Skeletal muscle satellite cell (primary cell): ENCODE results near the gene MMEL1.
A peak's percentile ranks its signal among the peaks of the same experiment; 100 is the strongest.

Experiments used
- H3K27me3 ChIP-seq: 2 replicates; pipeline ENCODE4 v1.7.0; 2013; ENCODE audit warnings: low read length; ENCODE audit not compliant: control insufficient read depth, insufficient read depth
- H3K36me3 ChIP-seq: 2 replicates; pipeline ENCODE4 v1.7.0; 2013; ENCODE audit warnings: mild to moderate bottlenecking, control low read depth, low read length; ENCODE audit not compliant: insufficient read depth
- H3K4me1 ChIP-seq: 2 replicates; pipeline ENCODE4 v1.7.0; 2013; ENCODE audit warnings: low read length; ENCODE audit not compliant: control insufficient read depth, insufficient read depth
- H3K4me2 ChIP-seq: 2 replicates; pipeline ENCODE4 v1.7.0; 2013; ENCODE audit warnings: mild to moderate bottlenecking, low read length
- H3K4me3 ChIP-seq: 2 replicates; pipeline ENCODE4 v1.7.0; 2013; ENCODE audit warnings: low read length
- H3K9ac ChIP-seq: 2 replicates; pipeline ENCODE4 v1.7.0; 2013; ENCODE audit warnings: mild to moderate bottlenecking, low read depth, low read length, moderate library complexity
- H3K9me3 ChIP-seq: replicated peaks from 2 replicates; pipeline ENCODE4 v1.7.0; 2013; ENCODE audit warnings: mild to moderate bottlenecking, control low read depth, low read length

MMEL1 gene

DNA sequence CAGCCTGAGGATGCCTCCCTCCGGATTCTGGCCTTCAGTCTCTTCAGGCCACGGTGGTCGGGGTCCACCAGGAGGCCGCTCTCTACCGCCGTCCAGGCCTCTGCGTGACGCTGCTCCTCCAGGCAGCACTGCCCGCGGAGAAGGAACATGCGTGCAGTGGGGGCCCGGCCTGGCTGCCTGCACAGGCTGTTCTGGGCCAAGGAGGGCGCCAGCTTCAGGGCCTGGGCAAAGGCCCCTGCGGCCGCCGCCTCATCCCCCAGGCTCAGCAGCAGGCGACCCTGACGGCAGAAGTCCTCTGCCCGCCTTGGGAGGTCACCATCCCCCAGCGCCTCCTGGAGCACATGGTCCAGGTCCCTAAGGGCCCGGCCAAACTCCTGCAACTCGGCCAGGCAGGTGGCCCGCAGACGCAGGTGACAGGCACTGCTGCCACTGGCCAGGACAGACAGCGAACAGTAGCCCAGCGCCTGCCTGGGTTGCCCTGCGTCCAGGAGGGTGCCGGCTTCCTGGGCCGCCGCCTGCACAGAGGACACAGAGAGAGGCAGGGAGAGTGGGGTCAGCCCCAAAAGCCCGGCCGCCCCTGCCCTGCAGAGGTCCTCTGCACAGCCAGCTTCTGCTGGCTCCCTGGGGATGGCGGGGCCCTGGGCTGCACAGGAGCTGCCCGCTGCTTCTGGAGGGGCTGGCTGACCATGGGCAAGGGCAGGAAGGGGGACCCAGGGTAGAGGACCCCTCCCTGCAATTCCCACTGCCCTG, 8.7 kb upstream of the MMEL1 start:
- Histone ChIP-seq H3K4me1 (peaks cover 12% of the 10 kb centered on the region), H3K36me3 (no peaks in the 10 kb centered on the region), H3K9ac (peak overlapping the region; percentile 98), H3K4me3 (peak overlapping the region; percentile 99), H3K9me3 (no peaks in the 10 kb centered on the region), H3K4me2 (peak overlapping the region; percentile 100), H3K27me3 (no peaks in the 10 kb centered on the region)

- H3K4me3 ChIP-seq: no peak overlapping the region
- peaks cover 12% of the 10 kb centered on the region for H3K4me1 ChIP-seq
- H3K36me3 ChIP-seq: no peaks in the 10 kb centered on the region
- H3K27me3 ChIP-seq: no peaks in the 10 kb centered on the region
- no peaks in the 10 kb centered on the region for H3K9me3 ChIP-seq
- no peak overlapping the region for H3K4me2 ChIP-seq
- H3K9ac ChIP-seq: no peak overlapping the region
Measured at GRCh38 chr1:2640626-2641025, 7.8 kb upstream of the MMEL1 start.

DNA sequence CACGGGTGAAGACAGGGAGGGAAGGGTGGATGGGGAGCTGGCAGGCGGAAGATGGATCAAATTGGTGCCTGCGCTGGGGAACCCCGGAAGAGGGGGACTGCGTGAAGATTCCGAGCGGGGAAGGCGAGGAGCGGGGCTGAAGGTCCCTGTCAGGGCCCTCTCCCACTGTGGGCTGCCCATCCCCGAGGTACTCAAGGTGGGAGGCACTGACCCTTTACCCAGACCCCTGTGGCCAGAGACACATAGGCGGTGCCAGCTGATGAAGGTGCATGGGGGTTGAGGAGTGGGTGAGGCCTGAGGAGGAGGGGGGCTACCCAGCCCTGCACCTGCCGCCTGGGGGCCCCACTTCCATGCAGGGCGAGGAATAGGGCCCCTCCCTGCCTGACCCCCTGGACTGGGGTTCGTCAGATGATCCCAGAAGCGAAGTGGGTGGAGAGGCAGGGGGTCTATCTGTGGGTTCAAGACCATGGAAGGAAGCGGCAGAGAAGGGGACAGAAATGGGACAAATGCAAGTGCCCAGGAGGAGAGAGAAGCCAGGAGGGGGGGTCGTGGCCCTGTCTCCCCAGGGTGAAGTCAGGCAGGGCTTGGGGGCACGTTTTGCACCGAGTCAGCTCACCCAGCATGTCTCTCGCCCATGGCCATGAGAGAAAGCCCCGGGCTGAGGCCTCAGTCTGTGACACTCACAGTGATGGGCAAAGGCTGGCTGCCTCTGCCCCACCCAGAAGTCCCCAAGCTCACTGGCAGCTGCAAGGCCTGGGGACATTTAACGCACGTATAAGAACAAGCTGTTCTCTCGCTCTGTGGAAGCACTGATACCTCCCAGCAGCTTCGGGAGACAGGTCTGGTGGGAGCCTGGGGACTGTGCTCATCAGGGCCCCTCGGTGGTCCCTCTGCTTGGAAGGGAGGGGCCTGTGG, 7.0 kb upstream of the MMEL1 start:
- H3K4me2 ChIP-seq: no peak overlapping the region
- no peak overlapping the region for H3K9ac ChIP-seq
- H3K9me3 ChIP-seq: no peaks in the 10 kb centered on the region
- H3K27me3 ChIP-seq: no peaks in the 10 kb centered on the region
- H3K4me1 ChIP-seq: peaks cover 12% of the 10 kb centered on the region
- H3K4me3 ChIP-seq: no peak overlapping the region
- H3K36me3 ChIP-seq: no peaks in the 10 kb centered on the region

GRCh38 chr1:2639203-2639602, 6.4 kb upstream of the MMEL1 start:
- Histone ChIP-seq H3K27me3 (no peaks in the 10 kb centered on the region), H3K4me3 (no peak overlapping the region), H3K4me1 (peaks cover 12% of the 10 kb centered on the region)

DNA sequence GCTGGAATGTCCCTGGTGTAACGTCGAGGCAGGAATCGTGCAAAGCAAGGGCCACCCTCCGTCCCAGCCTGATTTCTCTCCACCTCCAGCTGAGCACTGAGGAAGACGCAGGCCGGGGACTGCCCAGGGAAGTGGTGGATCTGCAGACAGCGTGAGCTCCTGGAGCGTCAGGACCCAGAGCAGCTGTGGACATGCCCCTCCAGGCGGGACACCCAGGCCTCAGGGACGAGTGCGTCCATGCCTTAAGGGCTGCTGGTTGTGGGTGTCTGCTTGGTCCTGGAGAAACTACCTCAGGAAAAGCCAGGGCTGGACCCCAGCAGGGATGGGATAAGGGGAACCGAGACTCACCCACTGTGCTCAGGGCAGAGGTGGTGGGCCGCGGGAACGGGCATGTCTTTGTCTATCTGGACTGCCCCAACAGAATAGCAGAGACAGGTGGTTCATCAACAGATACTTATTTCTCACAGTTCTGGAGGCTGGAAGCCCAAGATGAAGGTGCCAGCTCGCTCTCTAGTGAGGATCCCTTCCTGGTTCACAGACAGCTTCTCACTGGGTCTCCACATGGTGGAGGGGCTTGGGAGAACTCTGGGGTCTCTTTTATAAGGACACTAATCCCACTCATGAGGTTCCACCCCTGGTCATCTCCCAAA, 5.8 kb upstream of the MMEL1 start:
- Histone ChIP-seq H3K4me2 (no peak overlapping the region), H3K36me3 (no peaks in the 10 kb centered on the region), H3K9me3 (no peaks in the 10 kb centered on the region), H3K27me3 (no peaks in the 10 kb centered on the region), H3K4me1 (peaks cover 12% of the 10 kb centered on the region), H3K9ac (no peak overlapping the region), H3K4me3 (no peak overlapping the region)

More at GRCh38 chr1:2639203-2639602, 6.4 kb upstream of the MMEL1 start:
- no peak overlapping the region for H3K4me2 ChIP-seq
- no peak overlapping the region for H3K9ac ChIP-seq
- H3K9me3 ChIP-seq: no peaks in the 10 kb centered on the region
- no peaks in the 10 kb centered on the region for H3K36me3 ChIP-seq

GRCh38 chr1:2637442-2638145, 4.8 kb upstream of the MMEL1 start:
- no peak overlapping the region for H3K9ac ChIP-seq
- no peaks in the 10 kb centered on the region for H3K36me3 ChIP-seq
- H3K4me1 ChIP-seq: peaks cover 10% of the 10 kb centered on the region
- H3K9me3 ChIP-seq: no peaks in the 10 kb centered on the region
- H3K27me3 ChIP-seq: no peaks in the 10 kb centered on the region
- H3K4me3 ChIP-seq: no peak overlapping the region
- H3K4me2 ChIP-seq: no peak overlapping the region

- H3K9ac ChIP-seq: no peak overlapping the region
- no peak overlapping the region for H3K4me3 ChIP-seq
- no peaks in the 10 kb centered on the region for H3K36me3 ChIP-seq
- no peaks in the 10 kb centered on the region for H3K9me3 ChIP-seq
- H3K4me2 ChIP-seq: no peak overlapping the region
- peaks cover 2% of the 10 kb centered on the region for H3K4me1 ChIP-seq
- H3K27me3 ChIP-seq: no peaks in the 10 kb centered on the region
Measured at GRCh38 chr1:2636733-2637132, 3.9 kb upstream of the MMEL1 start.

DNA sequence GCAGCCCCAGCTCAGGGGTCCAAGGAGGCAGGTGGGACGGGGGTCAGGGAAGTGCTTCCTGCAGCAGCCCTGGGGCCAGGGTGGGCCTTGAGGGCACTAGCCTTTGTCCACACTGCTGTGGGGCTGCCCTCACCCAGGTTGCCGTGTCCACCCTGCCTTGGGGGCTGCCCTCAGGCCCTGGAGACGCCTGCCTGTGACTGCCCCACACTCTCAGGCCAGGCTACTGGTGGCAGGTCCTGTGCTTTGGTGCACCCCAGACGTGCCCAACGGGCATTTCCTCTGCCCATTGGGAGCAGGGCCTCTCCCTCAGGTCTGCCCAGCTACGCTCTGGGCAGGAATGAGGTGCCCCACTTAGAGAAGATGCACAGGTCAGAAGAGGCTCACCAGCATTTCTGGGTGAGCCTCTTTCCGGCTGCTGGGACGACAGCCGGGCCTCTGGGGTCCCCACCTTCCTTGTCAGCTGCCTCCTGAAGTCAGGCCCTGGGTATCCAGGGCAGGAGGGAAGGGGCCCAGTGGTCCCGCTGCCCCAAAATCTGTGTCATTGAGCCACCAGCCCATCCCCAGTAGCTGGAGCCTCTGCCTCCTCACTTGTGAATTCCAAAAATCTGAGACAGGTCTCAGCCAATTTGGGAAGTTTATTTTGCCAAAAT, 2.7 kb upstream of the MMEL1 start:
- Histone ChIP-seq H3K9ac (no peak overlapping the region), H3K4me2 (no peak overlapping the region), H3K36me3 (no peaks in the 10 kb centered on the region), H3K4me3 (no peak overlapping the region), H3K9me3 (no peaks in the 10 kb centered on the region), H3K27me3 (no peaks in the 10 kb centered on the region), H3K4me1 (no peaks in the 10 kb centered on the region)

DNA sequence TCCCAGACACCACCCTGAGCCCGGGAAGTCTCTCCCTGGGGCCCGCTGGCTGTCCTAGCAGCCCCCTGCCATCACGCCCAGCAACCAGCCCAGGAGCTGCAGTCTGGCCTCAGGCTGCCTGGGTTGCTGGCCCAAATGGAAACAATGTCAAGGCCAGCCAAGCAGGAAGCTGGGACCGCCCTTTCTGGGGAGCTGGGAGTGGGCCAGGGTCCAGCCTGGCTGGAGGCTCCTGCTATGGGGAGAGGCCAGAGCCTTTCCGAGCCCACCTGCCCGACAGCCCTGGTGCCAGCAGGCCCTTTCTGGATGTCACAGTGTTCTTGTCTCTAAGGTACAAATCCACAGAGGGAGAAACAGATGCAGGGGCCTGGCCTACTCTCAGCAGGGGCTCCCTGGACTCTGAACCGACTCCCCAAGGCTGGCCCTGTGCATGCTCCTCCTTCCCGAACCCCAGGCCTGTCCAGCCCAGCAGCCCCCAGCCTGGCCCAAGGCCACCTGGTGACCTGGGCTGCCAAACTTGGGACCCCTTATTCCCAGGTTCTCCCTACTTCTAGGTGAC, 1.2 kb upstream of the MMEL1 start:
- Histone ChIP-seq H3K4me1 (no peaks in the 10 kb centered on the region), H3K9me3 (no peaks in the 10 kb centered on the region), H3K9ac (no peak overlapping the region), H3K27me3 (peaks cover 6% of the 10 kb centered on the region), H3K4me2 (no peak overlapping the region), H3K36me3 (no peaks in the 10 kb centered on the region), H3K4me3 (no peak overlapping the region)

DNA sequence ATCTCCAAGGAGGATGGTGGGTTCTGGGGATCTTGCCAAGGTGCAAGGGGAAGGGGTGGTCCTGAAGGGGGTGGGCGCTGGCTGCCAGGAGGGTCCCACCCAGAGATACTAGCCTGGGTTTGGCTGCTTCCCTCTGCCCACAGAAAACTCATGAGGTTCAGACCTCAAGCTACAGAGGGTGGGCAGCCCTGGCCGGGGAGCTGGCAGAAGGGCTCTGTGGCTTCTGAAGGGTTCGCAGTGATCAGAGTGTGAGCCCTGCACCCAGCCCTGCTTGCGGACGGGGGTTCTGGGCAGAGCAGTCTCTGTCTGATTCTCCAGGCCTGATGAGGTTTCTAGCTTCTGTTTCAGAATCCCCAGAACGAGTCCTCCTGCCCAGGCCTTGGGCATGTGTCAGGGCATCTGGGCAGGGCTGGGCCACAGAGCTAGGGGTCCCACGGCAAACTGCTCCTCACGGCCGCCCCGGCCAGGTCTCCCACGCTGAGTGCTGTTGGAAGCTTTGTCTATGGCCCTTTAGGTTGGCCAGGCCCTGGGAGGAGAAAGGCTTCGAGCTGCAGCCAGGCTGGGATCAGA, 635 bp upstream of the MMEL1 start:
- Histone ChIP-seq H3K4me3 (no peak overlapping the region), H3K9me3 (no peaks in the 10 kb centered on the region), H3K27me3 (peaks cover 6% of the 10 kb centered on the region), H3K36me3 (no peaks in the 10 kb centered on the region), H3K4me2 (no peak overlapping the region), H3K4me1 (no peaks in the 10 kb centered on the region), H3K9ac (no peak overlapping the region)
